Ishikawa (cell line): ENCODE measurements around the gene SPAG5.

Experiments
- CEBPB ChIP-seq: IDR thresholded peaks from 2 replicates; pipeline ENCODE4 v1.6.1; 2012
- CREB1 ChIP-seq: IDR thresholded peaks from 2 replicates; pipeline ENCODE4 v1.6.1; 2012; ENCODE audit warnings: low read depth
- REST ChIP-seq: IDR thresholded peaks from 2 replicates; pipeline ENCODE4 v1.6.1; 2012; ENCODE audit warnings: low read depth, mild to moderate bottlenecking
- TEAD4 ChIP-seq: IDR thresholded peaks from 2 replicates; pipeline ENCODE4 v1.6.1; 2012
- YY1 ChIP-seq: IDR thresholded peaks from 2 replicates; pipeline ENCODE4 v1.6.1; 2012; ENCODE audit warnings: low read depth

GRCh38 chr17:28580959-28581358 lies 17.9 kb downstream of the SPAG5 start:
- TF ChIP-seq CEBPB (no peak), TEAD4 (no peak), YY1 (no peak), REST (no peak), CREB1 (no peak)
